RWPE2 (cell line): Measurements from ENCODE around the gene SPANXA1.
"Not testable (repeated sequence)": the region's sequence is repeated elsewhere in the genome, so short reads cannot be mapped to it uniquely, and the experiment has no call there.

Experiments
- ATAC-seq: fragments of 200-7000 bp; cut with Tn5 transposase; 3 replicates; pipeline ENCODE4 v1.9.1; 2021; ENCODE audit warnings: low read depth
- DNase-seq: peaks from one replicate; pipeline ENCODE4 v3.0.0-alpha.2; 2020; ENCODE audit warnings: low spot score
- H3K27ac ChIP-seq: fragments of 450-650 bp; 2 replicates; pipeline ENCODE4 v1.5.1; 2017; ENCODE audit warnings: mild to moderate bottlenecking; ENCODE audit not compliant: poor library complexity, severe bottlenecking
- H3K27me3 ChIP-seq: fragments of 250-450 bp; sonication (Bioruptor Pico); 2 replicates; pipeline ENCODE4 v1.5.1; 2021; ENCODE audit warnings: mild to moderate bottlenecking, moderate library complexity; ENCODE audit not compliant: insufficient read depth, poor library complexity, severe bottlenecking
- H3K36me3 ChIP-seq: fragments of 250-450 bp; sonication (Bioruptor Pico); 2 replicates; pipeline ENCODE4 v1.5.1; 2020; ENCODE audit warnings: low read depth, mild to moderate bottlenecking, moderate library complexity
- H3K4me1 ChIP-seq: fragments of 250-450 bp; sonication (Bioruptor Pico); 2 replicates; pipeline ENCODE4 v1.5.1; 2021; ENCODE audit warnings: mild to moderate bottlenecking, moderate library complexity; ENCODE audit not compliant: insufficient read depth, poor library complexity, severe bottlenecking
- H3K4me3 ChIP-seq: fragments of 250-450 bp; sonication (Bioruptor Pico); 2 replicates; pipeline ENCODE4 v1.5.1; 2021; ENCODE audit warnings: mild to moderate bottlenecking, moderate library complexity; ENCODE audit not compliant: severe bottlenecking
- H3K9me3 ChIP-seq: fragments of 250-450 bp; sonication (Bioruptor Pico); 2 replicates; pipeline ENCODE4 v1.5.1; 2021; ENCODE audit warnings: mild to moderate bottlenecking, moderate library complexity; ENCODE audit not compliant: severe bottlenecking
- CTCF ChIP-seq: fragments of 450-650 bp; IDR thresholded peaks from one replicate; pipeline ENCODE4 v1.5.1; 2017; ENCODE audit warnings: mild to moderate bottlenecking, moderate library complexity; ENCODE audit not compliant: poor library complexity, severe bottlenecking

The SPANXA1 gene

GRCh38 chrX:141584638-141585037 lies at the start of gene SPANXA1:
Gene SPANXA1 (minus strand): TSS chrX:141584738. CDS start chrX:141584678, 60 bp downstream.
- H3K27ac ChIP-seq, H3K27me3 ChIP-seq, H3K9me3 ChIP-seq, H3K4me3 ChIP-seq, H3K4me1 ChIP-seq, ATAC-seq, DNase-seq, H3K36me3 ChIP-seq: not testable (repeated sequence)

GRCh38 chrX:141632124-141632523 lies 47.6 kb upstream of the SPANXA1 start:
- ATAC-seq (0 out of 3 replicates have a peak, but pooled peaks have one; percentile 27), DNase-seq (no peak)
- Histone ChIP-seq H3K36me3 (no peaks in the 10 kb centered on the region), H3K9me3 (no peaks in the 10 kb centered on the region), H3K27ac (no peak overlapping the region), H3K27me3 (no peaks in the 10 kb centered on the region), H3K4me3 (no peak overlapping the region), H3K4me1 (no peaks in the 10 kb centered on the region)
- TF ChIP-seq CTCF, result no peak

GRCh38 chrX:141619336-141619735 lies 34.8 kb upstream of the SPANXA1 start:
- Histone ChIP-seq H3K4me3 (no peak overlapping the region), H3K4me1 (no peaks in the 10 kb centered on the region), H3K9me3 (no peaks in the 10 kb centered on the region), H3K27ac (no peak overlapping the region), H3K27me3 (no peaks in the 10 kb centered on the region), H3K36me3 (no peaks in the 10 kb centered on the region)
- TF ChIP-seq CTCF, result no peak
- ATAC-seq (no peak), DNase-seq (no peak)

GRCh38 chrX:141609111-141609510 lies 24.6 kb upstream of the SPANXA1 start:
- ATAC-seq (no peak), DNase-seq (no peak)

GRCh38 chrX:141589408-141589807 lies 4.9 kb upstream of the SPANXA1 start, which contains the start of gene SPANXA2:
Gene SPANXA2 (plus strand): TSS chrX:141589708. CDS start chrX:141589768, 60 bp downstream.
- H3K4me1 ChIP-seq, H3K36me3 ChIP-seq, DNase-seq, H3K4me3 ChIP-seq, H3K27me3 ChIP-seq, ATAC-seq, H3K9me3 ChIP-seq, H3K27ac ChIP-seq: not testable (repeated sequence)

More at GRCh38 chrX:141609111-141609510, 24.6 kb upstream of the SPANXA1 start:
- Histone ChIP-seq H3K27ac (no peak overlapping the region), H3K4me3 (no peak overlapping the region), H3K4me1 (no peaks in the 10 kb centered on the region), H3K27me3 (no peaks in the 10 kb centered on the region), H3K9me3 (no peaks in the 10 kb centered on the region), H3K36me3 (no peaks in the 10 kb centered on the region)
- no peak for TF ChIP-seq CTCF

GRCh38 chrX:141542551-141542950 lies 42.0 kb downstream of the SPANXA1 start:
- H3K27ac ChIP-seq, DNase-seq, H3K9me3 ChIP-seq, H3K4me3 ChIP-seq, H3K27me3 ChIP-seq, H3K4me1 ChIP-seq, ATAC-seq, H3K36me3 ChIP-seq: not testable (repeated sequence)
